ENCODE measurements around the gene CLEC4M. TPM values are rescaled to one million over a fixed set of nuclear protein-coding genes. Genes with fewer than 3 reads are reported as not detected.

Gene CLEC4M
- total RNA-seq, 1 donor from 2014 or later = 0.36 TPM

DNA sequence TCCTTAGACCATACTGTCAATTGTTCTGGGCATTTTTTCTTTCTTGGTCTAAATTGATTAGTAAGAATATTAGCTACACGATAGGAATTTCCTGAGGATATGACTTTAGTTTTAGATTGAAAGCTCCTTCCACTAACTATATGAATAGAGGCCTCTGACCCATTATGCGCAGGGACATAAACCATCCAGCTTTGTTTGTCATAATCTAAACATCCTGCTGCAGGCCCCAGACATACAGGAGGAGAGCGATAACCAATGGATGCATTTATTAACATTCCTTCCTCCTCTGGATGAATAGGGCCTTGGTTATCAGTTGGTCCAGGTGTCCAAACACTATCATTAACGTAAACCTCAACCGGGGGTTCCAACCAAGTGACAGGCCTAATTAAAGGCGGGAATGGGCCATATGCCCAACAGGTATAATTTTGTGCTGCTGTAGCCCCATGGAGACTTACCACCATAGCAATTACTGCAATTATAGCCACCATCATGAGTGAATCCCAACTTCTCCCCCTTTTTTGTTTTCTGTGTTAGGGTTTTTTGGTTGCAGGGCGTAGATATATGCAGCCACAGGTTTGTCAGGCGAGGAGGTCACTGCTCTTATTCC lies 32.6 kb downstream of the CLEC4M start:
- Mint-ChIP-seq H3K4me3 (ENCODE audit: low read depth) (no peak overlapping the region), H3K27ac (peak overlapping the region; percentile 40), H3K9me3 (ENCODE audit: low read depth) (no peaks in the 10 kb centered on the region), H3K36me3 (ENCODE audit: insufficient read depth) (peaks cover 2% of the 10 kb centered on the region), H3K4me1 (ENCODE audit: low read depth) (peaks cover 8% of the 10 kb centered on the region), H3K27me3 (peaks cover 57% of the 10 kb centered on the region)
- DNase-seq (ENCODE audit: low spot score, unreplicated experiment) = no peak
- TF ChIP-seq, protein P1, sequence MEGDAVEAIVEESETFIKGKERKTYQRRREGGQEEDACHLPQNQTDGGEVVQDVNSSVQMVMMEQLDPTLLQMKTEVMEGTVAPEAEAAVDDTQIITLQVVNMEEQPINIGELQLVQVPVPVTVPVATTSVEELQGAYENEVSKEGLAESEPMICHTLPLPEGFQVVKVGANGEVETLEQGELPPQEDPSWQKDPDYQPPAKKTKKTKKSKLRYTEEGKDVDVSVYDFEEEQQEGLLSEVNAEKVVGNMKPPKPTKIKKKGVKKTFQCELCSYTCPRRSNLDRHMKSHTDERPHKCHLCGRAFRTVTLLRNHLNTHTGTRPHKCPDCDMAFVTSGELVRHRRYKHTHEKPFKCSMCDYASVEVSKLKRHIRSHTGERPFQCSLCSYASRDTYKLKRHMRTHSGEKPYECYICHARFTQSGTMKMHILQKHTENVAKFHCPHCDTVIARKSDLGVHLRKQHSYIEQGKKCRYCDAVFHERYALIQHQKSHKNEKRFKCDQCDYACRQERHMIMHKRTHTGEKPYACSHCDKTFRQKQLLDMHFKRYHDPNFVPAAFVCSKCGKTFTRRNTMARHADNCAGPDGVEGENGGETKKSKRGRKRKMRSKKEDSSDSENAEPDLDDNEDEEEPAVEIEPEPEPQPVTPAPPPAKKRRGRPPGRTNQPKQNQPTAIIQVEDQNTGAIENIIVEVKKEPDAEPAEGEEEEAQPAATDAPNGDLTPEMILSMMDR (IDR thresholded peaks at IDR 0.05; ENCODE audit: unreplicated experiment) = no peak

DNA sequence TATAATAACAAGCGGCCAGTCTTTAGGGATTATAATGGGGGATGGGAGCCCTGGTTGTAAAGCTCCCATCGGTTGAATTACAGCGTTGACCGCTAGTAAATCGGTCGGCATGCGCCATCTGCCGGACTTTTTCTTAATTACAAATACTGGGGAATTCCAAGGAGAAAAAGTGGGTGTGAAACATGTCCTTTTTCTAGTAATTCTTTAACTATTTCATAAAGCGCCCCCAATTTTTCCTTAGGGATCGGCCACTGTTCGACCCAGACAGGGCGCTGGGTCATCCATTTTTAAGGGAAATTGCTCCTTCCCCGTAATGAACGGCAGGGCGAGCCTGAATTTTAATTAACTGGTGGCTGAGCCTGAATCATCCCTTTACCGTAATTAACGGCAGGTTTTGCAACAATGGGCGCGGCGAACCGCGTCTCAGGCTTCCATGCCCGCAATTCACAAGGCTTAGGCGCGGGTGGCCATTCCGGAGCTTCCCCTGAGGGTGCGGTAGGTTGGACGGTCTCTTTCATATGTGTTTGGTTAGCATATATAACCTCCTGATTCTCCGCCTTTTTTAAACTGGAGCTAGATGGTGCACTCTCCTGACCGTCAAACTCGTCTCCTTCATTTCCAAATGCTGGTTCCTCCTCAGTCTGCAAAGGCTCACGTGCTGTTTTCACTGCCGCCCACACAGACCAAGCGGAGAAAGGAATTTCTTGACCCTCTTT lies 36.8 kb downstream of the CLEC4M start:
- DNase-seq (ENCODE audit: low spot score, unreplicated experiment) = peak; percentile 49
- peaks cover 1% of the 10 kb centered on the region for H3K36me3 Mint-ChIP-seq (ENCODE audit: insufficient read depth)
- TF ChIP-seq, protein P1 (IDR thresholded peaks at IDR 0.05; ENCODE audit: unreplicated experiment) = peak; percentile 61
- H3K9me3 Mint-ChIP-seq (ENCODE audit: low read depth) = peaks cover 9% of the 10 kb centered on the region
- no peak overlapping the region for H3K4me3 Mint-ChIP-seq (ENCODE audit: low read depth)
- no peak overlapping the region for H3K27ac Mint-ChIP-seq
- peaks cover 5% of the 10 kb centered on the region for H3K4me1 Mint-ChIP-seq (ENCODE audit: low read depth)
- H3K27me3 Mint-ChIP-seq = peaks cover 51% of the 10 kb centered on the region

DNA sequence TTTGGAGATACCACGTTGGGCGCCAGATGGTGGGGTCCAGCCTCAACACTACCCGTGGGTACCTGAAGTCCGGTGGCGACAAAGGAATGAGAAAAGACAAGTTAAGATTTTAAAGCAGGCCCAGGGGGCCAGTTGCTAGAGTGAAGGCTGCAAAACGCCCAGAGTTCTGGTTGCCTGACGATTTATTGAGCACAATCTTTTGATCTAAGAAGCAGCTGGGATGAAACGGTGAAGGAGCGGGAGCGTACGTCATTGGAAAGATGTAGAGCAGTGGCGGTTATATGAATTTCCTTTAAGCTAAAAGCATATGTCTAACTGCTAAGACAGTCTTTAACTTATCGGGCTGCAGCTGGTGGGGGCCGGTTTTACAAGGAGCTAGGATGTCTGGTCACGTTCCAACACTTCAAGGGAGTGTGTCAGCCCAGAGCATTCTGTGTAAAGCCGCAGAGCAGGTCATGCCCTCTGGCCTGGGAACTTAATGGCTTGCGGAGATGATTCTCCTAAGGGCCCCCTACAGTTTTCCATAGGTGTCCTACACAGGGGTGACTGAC lies 38.1 kb downstream of the CLEC4M start:
- Mint-ChIP-seq H3K27ac (no peak overlapping the region), H3K9me3 (ENCODE audit: low read depth) (peaks cover 9% of the 10 kb centered on the region)

DNA sequence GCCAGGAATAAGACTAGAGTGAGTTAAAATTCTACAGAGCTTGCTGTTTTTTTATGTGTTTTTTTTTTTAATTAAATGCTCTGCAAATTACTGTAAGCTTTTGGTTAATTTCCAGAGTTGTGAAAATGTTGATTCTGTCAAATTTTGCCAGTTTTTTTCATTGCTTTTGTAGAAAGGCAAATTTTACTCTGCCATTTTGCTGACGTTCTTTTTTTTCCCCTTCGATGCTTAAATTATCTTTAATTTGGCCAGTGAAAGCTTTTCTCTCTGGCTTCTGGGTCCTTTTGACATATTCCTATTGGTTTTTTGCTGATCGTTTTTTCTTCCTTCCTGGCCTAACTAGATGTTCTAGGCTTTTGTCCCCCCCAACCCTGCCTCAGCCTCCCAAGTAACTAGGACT lies 43.2 kb downstream of the CLEC4M start:
- no peak overlapping the region for H3K4me3 Mint-ChIP-seq (ENCODE audit: low read depth)
- H3K27me3 Mint-ChIP-seq = peaks cover 27% of the 10 kb centered on the region
- H3K9me3 Mint-ChIP-seq (ENCODE audit: low read depth) = peaks cover 14% of the 10 kb centered on the region
- peaks cover 1% of the 10 kb centered on the region for H3K36me3 Mint-ChIP-seq (ENCODE audit: insufficient read depth)
- no peak overlapping the region for H3K27ac Mint-ChIP-seq
- TF ChIP-seq, protein P1 (IDR thresholded peaks at IDR 0.05; ENCODE audit: unreplicated experiment) = no peak
- no peaks in the 10 kb centered on the region for H3K4me1 Mint-ChIP-seq (ENCODE audit: low read depth)
- no peak for DNase-seq (ENCODE audit: low spot score, unreplicated experiment)

More for the DNA sequence above, 38.1 kb downstream of the CLEC4M start:
- H3K4me1 Mint-ChIP-seq (ENCODE audit: low read depth) = peaks cover 5% of the 10 kb centered on the region
- TF ChIP-seq, protein P1 (IDR thresholded peaks at IDR 0.05; ENCODE audit: unreplicated experiment) = no peak
- peaks cover 54% of the 10 kb centered on the region for H3K27me3 Mint-ChIP-seq
- peaks cover 1% of the 10 kb centered on the region for H3K36me3 Mint-ChIP-seq (ENCODE audit: insufficient read depth)
- no peak for DNase-seq (ENCODE audit: low spot score, unreplicated experiment)
- H3K4me3 Mint-ChIP-seq (ENCODE audit: low read depth) = no peak overlapping the region

DNA sequence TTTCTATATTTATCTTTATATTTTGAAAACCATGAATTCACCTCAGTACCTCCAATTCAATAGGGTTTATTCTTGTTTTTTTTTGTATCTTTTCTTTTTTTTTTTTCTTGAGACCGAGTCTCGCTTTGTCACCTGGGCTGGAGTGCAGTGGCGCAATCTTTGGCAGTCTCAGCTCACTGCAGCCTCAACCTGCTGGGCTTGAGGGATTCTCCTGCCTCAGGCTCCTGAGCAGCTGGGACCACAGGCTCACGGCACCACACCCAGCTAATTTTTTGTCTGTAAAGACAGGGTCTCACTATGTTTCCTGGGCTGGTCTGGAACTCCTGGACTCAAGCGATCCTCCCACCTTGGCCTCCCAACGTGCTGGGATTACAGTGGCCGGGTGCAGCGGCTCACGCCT lies 43.8 kb downstream of the CLEC4M start:
- H3K36me3 Mint-ChIP-seq (ENCODE audit: insufficient read depth) = peaks cover 1% of the 10 kb centered on the region
- peaks cover 16% of the 10 kb centered on the region for H3K9me3 Mint-ChIP-seq (ENCODE audit: low read depth)

More for the DNA sequence above, 43.8 kb downstream of the CLEC4M start:
- Mint-ChIP-seq H3K4me1 (ENCODE audit: low read depth) (no peaks in the 10 kb centered on the region), H3K27me3 (peaks cover 27% of the 10 kb centered on the region), H3K4me3 (ENCODE audit: low read depth) (no peak overlapping the region), H3K27ac (no peak overlapping the region)
- TF ChIP-seq, protein P1 (IDR thresholded peaks at IDR 0.05; ENCODE audit: unreplicated experiment) = no peak
- DNase-seq (ENCODE audit: low spot score, unreplicated experiment) = no peak

Data from progenitor cell of endocrine pancreas (in vitro differentiated cells).